ENCODE results near the gene C19orf25.
"Not testable (repeated sequence)": the region's sequence is repeated elsewhere in the genome, so short reads cannot be mapped to it uniquely, and the experiment has no call there.

The C19orf25 gene

DNA sequence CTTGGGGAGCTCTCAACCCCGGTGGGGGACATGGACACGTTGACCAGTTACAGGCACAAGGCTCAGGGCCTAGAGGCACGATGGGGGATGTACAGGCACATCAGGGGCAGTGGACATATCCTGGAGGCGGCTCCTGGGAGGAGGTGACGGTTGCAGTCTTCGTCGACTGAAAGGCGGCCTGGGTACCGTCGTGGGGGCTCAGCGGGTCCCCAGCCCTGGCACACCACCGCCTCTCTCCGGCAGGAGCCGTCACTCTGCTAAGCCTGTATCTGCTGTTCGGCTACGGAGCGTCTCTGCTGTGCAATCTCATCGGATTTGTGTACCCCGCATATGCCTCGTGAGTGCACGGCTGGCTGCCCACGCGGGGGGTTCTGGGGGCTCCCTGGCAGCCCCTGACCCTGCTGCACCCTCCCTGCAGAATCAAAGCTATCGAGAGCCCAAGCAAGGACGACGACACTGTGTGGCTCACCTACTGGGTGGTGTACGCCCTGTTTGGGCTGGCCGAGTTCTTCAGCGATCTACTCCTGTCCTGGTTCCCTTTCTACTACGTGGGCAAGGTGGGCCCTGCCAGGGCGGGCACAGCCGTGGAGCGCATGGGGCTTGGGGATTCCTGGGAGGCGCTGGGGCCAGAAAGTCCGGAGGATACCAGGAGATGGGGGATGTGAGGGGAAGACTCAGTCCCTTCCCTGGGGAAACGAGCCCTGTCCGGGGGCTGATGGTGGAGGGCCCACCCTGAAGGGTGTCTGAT, 16.2 kb upstream of the C19orf25 start:
- no peak for DNase-seq

DNA sequence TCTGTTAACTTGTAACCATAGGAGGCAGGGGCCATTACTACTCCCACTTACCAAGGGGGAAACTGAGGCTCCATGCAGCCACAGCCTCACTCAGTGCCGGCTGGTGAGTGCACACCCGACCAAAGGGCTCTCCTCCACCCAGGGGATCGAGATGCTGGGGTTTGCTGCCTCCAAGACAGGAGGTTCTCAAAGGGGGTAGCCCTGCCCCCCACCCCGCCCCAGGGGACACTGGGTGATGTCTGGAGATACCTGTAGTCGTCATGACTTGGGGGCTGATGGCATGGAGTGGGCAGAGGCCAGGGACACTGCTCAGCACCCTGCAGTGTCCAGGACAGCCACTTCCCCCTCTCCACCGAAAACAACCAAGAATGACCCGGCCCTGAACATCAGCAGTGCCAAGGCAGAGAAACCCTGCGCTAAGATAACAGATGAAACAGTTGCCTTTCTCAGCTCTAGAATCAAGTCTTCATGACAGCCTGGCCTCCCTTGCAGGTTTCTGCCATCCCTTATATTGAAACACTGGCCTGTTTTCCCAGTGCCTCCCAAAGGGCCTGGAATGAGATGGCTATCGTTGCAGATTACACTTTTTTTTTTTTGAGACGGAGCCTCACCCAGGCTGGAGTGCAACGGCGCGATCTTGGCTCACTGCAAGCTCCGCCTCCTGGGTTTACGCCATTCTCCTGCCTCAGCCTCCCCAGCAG, 15.2 kb upstream of the C19orf25 start:
- DNase-seq, result no peak

DNA sequence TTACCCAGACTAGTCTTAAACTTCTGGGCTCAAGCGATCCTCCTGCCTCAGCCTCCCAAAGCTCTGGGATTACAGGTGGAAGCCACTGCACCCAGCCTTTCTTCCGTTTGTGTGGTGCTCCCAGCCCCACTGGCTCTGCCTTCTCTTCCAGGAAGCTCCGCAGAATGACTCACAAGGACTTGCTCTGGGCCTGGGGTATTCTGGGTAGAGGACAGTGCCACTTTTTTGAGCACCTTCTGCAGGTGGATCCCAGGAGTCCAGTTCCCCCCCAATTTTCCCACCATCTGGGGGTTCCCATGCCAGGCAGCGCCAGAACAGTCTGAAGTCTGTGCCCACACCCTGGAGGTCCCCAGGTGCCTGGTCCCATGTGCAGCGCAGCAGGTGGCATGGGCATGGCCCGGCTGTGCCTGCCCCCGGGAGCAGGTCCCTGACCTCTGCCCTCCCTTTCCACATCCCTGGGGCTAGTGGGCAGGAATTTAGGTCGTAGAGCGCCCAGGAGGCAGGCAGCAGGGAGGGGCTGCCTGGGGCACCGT, 13.5 kb upstream of the C19orf25 start:
- peak; percentile 15 for DNase-seq

DNA sequence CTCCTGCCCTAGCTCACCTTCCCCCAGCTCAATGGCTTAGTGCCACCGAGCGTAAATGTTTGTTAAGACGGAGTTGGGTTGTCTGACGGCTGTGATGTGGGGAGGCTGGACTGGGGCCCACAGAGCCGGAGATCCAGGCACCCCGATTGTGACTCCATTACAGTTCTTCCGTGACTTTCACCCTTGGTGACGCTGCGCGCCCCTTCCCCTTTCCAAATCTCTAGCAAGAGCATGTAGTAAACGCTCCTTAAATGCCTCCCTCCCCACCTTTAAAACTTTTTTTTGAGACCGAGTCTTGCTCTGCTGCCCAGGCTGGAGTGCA, 12.8 kb upstream of the C19orf25 start:
- no peak for DNase-seq

DNA sequence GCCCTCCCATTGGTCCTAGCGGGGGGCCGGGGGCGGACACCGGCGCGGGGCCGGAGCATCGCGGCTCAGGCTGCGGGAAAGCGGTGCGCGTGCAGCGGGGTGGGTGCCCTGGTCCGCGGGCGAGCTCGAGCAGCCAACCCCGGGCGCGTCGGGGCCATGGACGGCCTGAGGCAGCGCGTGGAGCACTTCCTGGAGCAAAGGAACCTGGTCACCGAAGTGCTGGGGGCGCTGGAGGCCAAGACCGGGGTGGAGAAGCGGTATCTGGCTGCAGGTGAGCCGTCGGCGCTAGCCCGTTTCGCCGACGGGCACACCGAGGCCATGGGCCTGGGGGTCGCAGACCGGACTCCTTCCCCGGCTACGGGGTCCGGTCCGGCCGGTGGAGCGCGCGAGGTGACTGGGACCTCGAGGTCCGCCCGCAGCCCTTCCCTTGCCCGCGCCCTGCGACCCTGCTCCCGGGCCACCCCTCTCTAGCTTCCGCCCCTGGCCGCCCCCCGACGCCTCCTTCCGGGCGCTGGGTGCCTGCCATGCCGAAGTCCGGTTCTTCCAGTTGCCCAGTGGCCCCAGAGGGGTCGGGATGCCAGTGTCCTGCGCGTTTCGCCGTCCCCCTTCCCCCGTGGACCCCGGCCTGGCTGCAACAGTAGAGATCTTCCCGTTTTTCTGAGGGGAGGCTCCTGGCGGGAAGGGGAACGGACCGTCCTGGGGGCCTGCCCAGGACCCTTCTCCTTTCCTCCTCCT, 12.3 kb upstream of the C19orf25 start, which contains the start of gene REEP6:
Gene REEP6 (plus strand): TSS at position 68 of the 735 bp plus-strand sequence. CDS start 89 bp downstream, at position 157.
- no peak for DNase-seq

DNA sequence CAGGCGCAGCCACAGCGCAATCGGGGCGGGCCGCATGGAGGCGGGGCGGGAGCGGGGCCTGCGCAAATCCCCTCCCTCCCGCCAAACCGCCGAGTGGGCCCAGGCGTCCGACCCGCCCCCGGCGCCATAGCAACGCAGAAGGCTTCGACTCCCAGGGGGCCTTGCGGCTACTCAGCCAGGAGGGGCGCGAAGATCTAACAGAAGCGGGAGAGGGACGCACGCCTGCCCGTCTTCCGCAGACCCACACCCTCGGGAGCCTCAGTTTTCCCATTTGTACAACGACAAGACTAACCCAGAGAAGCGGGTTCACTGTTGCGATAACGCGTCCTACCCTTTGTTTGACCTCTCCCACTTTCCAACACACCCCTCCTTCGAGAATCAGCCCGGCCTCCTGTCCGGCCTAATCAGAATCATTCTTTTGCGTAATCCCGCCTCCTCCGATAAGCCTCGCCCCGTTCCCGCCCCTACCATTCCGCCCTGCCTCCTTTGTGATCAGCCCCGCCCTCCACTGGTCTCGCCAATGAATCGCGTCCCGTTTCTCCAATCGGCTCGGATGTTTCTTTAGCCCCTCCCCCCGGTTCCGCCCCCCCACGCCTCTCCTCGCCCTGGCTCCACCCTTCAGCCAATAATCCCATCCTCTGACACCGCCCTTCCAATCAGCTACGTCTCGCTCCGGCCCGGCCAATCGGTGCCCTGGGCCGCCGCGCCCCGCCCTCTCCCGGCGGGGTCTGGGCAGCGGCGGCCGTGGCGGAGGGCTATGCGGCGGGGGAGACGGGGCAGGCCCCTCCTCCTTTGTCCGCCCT, 11.5 kb upstream of the C19orf25 start, which contains the start of gene PCSK4:
Gene PCSK4 (minus strand): TSS at position 40 of the 803 bp plus-strand sequence. CDS start 4 bp downstream, at position 36.
- DNase-seq, result peak; percentile 95

- DNase-seq, result peak; percentile 21
These were observed 10.7 kb upstream of the C19orf25 start for GRCh38 chr19:1489463-1490310.

- DNase-seq, result peak; percentile 17
These were observed 9.2 kb upstream of the C19orf25 start for GRCh38 chr19:1488282-1488601.

DNA sequence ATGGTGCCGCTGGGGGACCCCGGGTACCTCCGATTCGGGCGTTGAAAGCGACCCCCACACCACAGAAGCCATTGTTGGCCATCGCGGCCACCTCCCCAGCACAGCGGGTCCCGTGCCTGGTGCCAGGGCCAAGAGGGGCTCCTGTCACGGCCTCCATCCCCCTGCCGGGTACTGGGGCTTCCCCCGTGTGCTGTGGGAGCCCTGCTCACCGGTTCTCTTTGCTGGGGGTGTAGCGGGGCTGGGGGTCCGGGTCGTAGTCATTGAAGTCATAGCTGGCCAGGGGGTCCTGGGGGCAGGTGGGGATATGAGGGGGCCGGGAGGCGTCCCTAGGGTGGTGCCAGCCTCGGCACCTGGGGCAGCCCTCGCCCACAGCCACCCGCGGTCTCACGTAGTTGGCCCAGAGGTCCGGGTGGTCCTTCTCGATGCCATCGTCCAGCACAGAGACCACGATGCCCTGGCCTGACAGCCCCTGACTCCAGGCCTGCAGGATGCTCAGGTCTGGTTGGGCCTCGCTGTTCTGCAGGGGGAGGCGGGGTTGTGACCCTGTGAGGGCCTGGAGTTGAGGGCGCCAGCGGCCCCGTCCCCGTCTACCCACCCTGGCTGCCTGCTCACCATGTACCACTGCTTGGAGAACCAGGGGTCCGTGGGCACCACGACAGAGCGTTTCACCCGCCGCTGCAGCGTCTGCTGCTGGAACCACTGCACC, 8.7 kb upstream of the C19orf25 start:
- peak; percentile 10 for DNase-seq

- DNase-seq, result peak; percentile 13
These were observed 7.9 kb upstream of the C19orf25 start for GRCh38 chr19:1486720-1487575.

- DNase-seq, result no peak
These were observed 5.0 kb upstream of the C19orf25 start for GRCh38 chr19:1483979-1484428.

DNA sequence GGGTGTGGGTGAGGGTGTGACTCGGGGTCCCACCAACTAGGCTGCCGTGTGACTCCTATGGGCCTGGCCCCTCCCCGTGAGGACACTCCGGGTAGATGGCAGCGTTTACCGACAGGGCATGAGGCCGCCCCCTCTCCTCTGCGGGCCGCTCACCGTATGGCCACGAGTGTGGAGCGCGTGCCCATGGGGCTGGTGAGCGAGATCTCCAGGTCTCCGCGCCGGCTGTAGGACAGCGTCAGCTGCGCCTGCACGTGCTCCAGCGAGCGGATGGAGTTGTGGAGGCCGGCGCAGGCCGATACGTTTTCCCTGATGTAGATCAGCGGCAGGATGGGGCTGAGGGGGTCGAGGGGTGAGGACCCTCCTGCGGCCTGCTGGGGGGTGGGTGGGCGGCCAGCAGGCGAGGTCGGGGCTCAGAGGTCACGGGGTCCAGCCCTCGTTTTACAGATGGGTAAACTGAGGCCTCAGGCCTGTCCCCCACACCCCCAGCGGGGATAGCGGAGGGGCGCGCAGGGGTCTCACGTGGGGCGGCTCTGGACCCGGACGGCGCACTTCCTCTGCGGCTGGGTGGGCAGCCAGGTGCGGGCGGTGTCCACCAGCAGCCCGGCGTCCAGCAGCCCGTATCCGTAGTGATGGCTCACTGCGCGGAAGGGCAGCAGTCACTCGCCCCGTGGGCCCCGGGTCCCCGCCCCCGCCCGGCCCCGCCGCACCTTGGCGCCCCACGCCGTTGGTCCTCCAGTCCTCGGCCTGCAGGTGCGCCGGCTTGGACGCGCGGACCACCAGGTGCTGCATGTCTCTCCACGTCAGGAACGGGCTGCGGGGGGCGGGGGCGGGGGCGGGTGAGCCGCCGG, 4.3 kb upstream of the C19orf25 start:
- DNase-seq, result peak; percentile 14

DNA sequence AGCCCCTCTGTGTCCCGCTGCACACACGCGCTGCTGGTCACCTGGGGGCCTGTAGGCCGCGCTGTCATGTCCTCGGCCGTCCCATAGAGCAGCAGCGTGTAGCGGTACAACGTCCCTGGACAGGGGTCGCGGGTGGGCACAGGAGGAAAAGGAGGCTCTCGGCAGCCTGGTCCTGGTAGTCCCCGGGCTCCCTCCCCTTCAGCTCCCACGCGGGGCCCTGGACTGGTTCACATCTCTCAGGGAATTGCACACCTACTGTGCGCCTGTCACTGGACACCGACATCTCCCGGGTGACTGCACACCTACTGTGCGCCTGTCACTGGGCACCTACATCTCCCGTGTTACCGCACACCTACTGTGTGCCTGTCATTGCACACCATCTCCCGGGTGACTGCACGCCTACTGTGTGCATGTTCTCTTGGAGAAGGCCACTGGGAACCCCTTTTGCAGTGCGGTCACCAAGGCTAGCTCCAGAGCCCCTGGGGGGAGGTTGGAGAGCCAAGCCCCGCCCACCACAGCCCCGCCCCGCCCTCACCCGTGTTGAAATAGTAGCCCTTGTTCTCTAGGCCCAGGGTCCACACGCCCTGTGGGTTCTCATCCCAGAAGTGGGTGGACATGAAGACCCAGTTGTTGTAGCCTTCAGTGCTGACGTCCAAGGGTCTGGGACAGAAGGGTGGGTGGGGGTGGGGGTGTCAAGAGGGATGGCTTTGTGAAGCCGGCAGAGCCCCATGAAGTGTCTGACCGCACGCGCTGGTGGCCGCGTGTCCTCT, 3.5 kb upstream of the C19orf25 start:
- no peak for DNase-seq

DNA sequence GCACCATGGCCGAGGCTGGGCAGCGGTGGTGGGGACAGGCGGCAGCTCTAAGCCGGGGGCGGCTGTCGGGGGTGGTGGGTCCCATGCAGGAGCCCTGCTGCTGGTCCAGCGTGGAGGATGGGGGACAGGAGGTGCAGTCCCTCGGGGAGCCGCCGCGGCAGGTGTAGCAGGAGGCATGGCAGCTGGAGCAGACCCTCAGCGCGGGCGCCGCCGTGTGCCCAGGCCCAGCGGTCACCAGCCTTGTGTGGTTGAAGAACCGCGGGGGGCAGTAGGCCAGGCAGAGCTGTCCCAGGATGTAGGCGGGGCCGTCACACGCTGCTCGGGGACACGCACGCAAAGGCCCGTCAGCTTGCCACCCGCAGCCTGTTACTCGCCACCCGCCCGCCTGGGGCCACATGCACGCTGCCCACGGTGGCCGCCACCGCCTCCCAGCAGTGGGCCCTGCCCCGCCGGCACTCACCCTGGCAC, 2.9 kb upstream of the C19orf25 start:
- DNase-seq, result peak; percentile 16

- DNase-seq, result no peak
These were observed 2.3 kb upstream of the C19orf25 start for GRCh38 chr19:1481224-1481892.

GRCh38 chr19:1477056-1477455, 2.0 kb downstream of the C19orf25 start:
- not testable (repeated sequence) for DNase-seq

DNA sequence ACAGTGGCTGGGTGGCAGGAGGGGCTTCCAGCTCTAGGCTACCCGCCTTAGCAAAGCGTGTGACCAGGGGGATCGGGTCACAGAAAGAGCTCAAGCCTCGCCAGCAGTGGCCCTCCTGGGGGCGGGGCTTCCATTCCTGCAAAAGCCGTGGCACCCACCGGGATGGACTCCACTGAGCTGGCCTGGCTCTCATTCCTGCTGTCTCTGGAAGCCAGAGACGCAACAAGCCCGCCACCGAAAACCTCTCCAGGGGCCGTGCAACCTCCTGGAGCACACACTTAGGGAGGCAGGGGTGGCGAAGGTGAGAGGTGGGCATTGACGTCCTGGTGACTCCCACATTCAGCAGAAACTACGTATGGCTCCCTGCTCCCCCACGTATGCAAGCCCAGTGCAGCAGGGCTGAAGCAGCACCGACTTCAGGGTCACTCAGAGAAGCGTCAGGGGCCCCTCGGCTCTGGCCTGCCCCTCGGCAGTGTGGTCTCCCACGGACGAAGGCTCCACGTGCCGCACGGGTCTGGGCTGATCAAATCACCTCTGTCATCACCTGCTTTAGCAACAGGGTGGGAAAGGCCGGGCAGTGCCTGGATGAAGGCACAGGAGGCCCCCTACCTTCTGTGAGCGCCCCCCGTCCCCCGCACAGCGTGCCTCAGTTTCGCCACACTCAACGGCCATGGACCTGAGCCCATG, 3.1 kb downstream of the C19orf25 start:
- DNase-seq, result peak; percentile 14
